ENCODE results near the gene ATP5PO.
"Not testable (repeated sequence)": the region's sequence is repeated elsewhere in the genome, so short reads cannot be mapped to it uniquely, and the experiment has no call there.

The ATP5PO gene

DNA sequence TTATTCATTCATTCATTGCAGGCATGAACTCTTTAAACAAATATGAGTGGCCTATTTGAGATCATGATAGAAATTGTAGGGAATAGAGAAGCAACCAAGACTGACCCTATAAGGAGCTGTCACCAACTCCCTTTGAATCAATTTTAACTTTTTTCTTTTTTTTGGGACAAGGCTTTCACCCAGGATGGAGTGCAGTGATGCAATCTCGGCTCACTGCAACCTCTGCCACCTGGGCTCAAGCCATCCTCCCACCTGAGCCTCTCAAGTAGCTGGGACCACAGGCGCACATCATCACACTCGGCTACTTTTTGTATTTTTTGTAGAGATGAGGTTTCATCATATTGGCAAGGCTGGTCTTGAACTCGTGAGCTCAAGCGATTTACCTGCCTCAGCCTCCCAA lies 17.1 kb upstream of the ATP5PO start:
- H3K27me3 Mint-ChIP-seq (ENCODE audit: low read depth) = no peaks in the 10 kb centered on the region
- H3K4me3 Mint-ChIP-seq = peak overlapping the region; percentile 99
- peaks cover 44% of the 10 kb centered on the region for H3K4me1 Mint-ChIP-seq (ENCODE audit: low read depth)
- peaks cover 36% of the 10 kb centered on the region for H3K36me3 Mint-ChIP-seq (ENCODE audit: low read depth)
- H3K27ac Mint-ChIP-seq = peak overlapping the region; percentile 99
- DNase-seq (ENCODE audit: low spot score) = no peak
- no peaks in the 10 kb centered on the region for H3K9me3 Mint-ChIP-seq

DNA sequence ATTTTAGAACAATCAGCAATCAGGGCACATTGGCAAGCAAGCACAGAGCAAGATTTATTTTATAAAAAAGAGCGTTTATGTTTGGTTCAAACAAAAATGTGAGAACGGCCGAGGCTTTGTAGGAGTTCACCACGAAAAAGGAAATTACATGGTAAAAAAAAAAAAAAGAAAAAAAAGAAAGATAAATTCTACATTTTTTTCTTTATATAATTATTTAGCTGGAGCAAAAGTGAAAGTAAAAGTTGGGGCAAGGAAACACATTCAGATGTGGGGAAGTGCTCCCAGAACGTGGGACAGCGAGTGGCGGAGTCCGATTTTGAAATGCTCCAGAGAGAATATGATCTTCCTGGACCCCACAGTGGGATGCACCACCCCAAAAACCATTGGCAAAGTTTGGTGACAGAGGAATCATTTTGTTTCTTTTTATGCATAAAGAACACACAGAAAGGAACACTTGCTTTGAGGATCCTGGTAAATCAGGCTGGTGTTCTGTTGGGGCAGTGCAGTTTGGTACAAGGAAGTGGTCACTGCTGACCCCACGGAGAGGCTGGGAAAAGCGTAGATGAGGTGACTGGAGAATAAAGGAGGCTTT lies 16.3 kb upstream of the ATP5PO start:
- Mint-ChIP-seq H3K9me3 (no peaks in the 10 kb centered on the region), H3K4me1 (ENCODE audit: low read depth) (peaks cover 39% of the 10 kb centered on the region), H3K4me3 (peak overlapping the region; percentile 99), H3K36me3 (ENCODE audit: low read depth) (peaks cover 32% of the 10 kb centered on the region), H3K27me3 (ENCODE audit: low read depth) (no peaks in the 10 kb centered on the region), H3K27ac (peak overlapping the region; percentile 99)
- no peak for DNase-seq (ENCODE audit: low spot score)

DNA sequence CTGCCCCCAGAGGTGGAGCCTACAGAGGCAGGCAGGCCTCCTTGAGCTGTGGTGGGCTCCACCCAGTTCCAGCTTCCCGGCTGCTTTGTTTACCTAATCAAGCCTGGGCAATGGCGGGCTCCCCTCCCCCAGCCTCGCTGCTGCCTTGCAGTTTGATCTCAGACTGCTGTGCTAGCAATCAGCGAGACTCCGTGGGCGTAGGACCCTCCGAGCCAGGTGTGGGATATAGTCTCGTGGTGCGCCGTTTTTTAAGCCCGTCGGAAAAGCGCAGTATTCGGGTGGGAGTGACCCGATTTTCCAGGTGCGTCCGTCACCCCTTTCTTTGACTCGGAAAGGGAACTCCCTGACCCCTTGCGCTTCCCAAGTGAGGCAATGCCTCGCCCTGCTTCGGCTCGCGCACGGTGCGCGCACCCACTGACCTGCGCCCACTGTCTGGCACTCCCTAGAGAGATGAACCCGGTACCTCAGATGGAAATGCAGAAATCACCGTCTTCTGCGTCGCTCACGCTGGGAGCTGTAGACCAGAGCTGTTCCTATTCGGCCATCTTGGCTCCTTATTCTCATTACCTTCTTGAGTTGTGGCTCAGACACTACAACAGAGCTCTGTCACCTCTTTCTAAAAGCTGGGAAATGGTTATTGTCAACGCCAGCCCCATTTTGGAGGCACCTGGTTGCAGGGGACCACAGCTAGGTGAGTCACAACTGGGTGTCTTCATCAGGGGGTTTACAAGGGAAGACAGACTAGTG lies 15.6 kb upstream of the ATP5PO start:
- peaks cover 32% of the 10 kb centered on the region for H3K4me1 Mint-ChIP-seq (ENCODE audit: low read depth)

DNA sequence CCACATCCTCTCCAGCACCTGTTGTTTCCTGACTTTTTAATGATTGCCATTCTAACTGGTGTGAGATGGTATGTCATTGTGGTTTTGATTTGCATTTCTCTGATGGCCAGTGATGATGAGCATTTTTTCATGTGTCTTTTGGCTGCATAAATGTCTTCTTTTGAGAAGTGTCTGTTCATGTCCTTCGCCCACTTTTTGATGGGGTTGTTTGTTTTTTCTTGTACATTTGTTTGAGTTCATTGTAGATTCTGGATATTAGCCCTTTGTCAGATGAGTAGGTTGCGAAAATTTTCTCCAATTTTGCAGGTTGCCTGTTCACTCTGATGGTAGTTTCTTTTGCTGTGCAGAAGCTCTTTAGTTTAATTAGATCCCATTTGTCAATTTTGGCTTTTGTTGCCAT lies 10.6 kb upstream of the ATP5PO start:
- H3K36me3 Mint-ChIP-seq (ENCODE audit: low read depth); H3K4me1 Mint-ChIP-seq (ENCODE audit: low read depth); DNase-seq (ENCODE audit: low spot score); H3K27ac Mint-ChIP-seq; H3K9me3 Mint-ChIP-seq; H3K27me3 Mint-ChIP-seq (ENCODE audit: low read depth); H3K4me3 Mint-ChIP-seq: not testable (repeated sequence)

More for the DNA sequence above, 15.6 kb upstream of the ATP5PO start:
- H3K9me3 Mint-ChIP-seq; H3K27me3 Mint-ChIP-seq (ENCODE audit: low read depth): not testable (repeated sequence)
- Mint-ChIP-seq H3K4me3 (peak overlapping the region; percentile 99), H3K36me3 (ENCODE audit: low read depth) (peaks cover 26% of the 10 kb centered on the region), H3K27ac (peak overlapping the region; percentile 99)
- DNase-seq (ENCODE audit: low spot score) = peak; percentile 49

DNA sequence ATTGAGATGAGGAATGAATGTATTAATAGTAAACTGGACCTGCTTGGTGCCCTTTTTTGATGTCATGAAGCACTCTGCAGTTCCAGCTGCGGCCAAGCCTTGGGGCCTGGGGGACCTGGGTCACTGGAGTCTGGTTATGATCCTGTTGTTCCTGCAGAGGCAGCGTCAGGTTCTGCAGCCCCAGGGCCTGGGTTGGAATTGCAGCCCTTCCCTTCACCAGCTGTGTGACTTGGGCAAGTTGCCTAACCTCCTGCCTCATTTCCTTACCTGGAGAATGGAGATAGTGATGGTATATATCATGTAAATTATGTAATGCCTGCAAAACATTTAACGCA lies 9.1 kb upstream of the ATP5PO start:
- Mint-ChIP-seq H3K27me3 (ENCODE audit: low read depth) (no peaks in the 10 kb centered on the region), H3K9me3 (no peaks in the 10 kb centered on the region), H3K4me1 (ENCODE audit: low read depth) (peaks cover 11% of the 10 kb centered on the region), H3K36me3 (ENCODE audit: low read depth) (no peaks in the 10 kb centered on the region), H3K27ac (no peak overlapping the region), H3K4me3 (no peak overlapping the region)
- no peak for DNase-seq (ENCODE audit: low spot score)

DNA sequence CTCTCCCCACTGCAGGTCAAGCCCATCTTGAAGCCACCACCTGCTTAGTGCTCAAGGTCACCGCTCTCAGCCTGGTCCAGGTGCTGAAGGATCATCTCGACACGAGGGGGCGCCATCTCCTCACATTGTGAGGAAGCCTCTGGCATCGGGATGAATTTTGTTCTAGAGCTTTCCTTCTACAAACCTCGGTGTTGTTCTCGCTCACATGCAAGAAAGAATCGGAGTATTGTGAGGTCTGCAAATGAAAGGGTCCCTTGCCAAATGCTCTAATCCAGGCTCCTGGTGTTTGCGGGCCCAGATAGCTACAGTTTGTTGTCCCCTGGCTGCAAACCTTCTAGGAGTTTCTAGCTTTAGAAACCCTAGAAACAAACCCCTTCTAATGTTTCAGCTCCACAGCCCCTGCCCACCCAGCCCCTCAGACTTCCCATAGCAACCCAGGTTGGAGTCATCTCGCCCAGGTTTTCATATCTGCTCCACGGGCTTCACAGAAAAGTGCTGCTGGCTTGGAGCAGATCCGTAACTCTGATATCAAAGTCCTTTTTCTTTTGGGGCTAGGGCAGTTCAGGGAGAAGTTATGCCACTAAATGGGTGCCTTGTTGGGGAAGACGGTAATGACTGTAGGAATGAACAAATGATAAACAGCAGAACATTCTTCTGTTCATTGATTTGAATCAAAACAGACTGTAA lies 8.6 kb upstream of the ATP5PO start:
- Mint-ChIP-seq H3K27ac (peak overlapping the region; percentile 57), H3K4me3 (no peak overlapping the region), H3K9me3 (no peaks in the 10 kb centered on the region), H3K36me3 (ENCODE audit: low read depth) (no peaks in the 10 kb centered on the region), H3K27me3 (ENCODE audit: low read depth) (no peaks in the 10 kb centered on the region), H3K4me1 (ENCODE audit: low read depth) (peaks cover 11% of the 10 kb centered on the region)
- DNase-seq (ENCODE audit: low spot score) = peak; percentile 79

DNA sequence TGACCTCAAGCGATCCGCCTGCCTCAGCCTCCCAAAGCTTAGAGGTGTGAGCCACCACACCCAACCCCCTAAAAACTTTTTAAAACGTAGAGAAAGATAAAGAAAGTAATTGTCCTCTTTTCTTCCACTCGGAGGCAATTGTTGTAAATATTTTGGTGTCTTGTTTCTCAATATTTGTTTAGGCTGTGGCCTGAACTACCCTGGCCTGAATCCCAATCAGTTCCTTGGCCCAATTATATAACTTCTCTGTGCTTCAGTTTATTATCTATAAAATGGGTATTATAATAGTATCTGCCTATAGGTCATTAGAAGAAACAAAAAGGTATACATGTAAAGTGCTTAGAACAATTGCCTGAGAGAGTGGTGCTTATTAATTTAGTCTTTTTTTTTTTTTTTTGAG lies 1.8 kb upstream of the ATP5PO start:
- no peak overlapping the region for H3K27ac Mint-ChIP-seq
- peaks cover 18% of the 10 kb centered on the region for H3K36me3 Mint-ChIP-seq (ENCODE audit: low read depth)
- H3K9me3 Mint-ChIP-seq = no peaks in the 10 kb centered on the region
- H3K27me3 Mint-ChIP-seq (ENCODE audit: low read depth) = no peaks in the 10 kb centered on the region
- no peak overlapping the region for H3K4me3 Mint-ChIP-seq
- DNase-seq (ENCODE audit: low spot score) = no peak
- H3K4me1 Mint-ChIP-seq (ENCODE audit: low read depth) = peaks cover 26% of the 10 kb centered on the region

DNA sequence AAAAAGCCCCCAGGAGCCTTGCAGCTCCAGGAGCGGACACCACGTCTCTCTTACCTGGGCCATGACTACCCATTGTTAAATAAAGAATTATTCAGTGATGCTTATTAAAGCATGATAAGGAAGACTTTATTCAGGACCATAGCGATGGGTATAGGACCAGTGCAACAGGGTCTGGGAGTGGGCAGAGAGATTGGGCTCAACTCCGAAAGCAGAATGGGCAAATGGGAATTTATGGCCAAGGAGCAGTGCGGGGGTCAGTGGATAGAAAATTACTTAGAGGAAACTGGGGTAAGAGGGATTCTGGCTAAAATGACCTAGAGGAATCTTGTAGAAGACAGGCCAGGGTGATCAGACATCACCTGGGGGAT lies 580 bp upstream of the ATP5PO start:
- Mint-ChIP-seq H3K27ac (peak overlapping the region; percentile 97), H3K9me3 (no peaks in the 10 kb centered on the region), H3K4me1 (ENCODE audit: low read depth) (peaks cover 26% of the 10 kb centered on the region), H3K36me3 (ENCODE audit: low read depth) (peaks cover 20% of the 10 kb centered on the region), H3K27me3 (ENCODE audit: low read depth) (no peaks in the 10 kb centered on the region), H3K4me3 (peak overlapping the region; percentile 99)
- no peak for DNase-seq (ENCODE audit: low spot score)

DNA sequence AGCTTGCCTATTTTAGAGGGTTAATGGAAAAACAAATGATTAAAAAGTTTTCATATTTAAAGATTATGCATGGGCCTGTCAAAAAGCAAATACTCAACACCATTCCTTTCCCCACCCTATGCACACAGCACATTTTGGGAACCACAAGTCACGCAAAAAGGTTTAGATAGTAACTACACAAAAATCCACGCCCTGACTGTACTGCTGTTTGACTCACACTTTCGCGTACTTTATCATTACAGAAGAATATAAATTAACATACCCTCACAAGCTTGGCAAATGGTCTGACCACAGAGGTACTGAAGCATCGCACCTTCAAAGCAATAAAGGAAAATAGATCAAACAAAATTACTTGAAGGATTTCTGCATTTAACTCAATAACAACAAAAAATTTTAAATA lies 1.4 kb downstream of the ATP5PO start:
- peak overlapping the region; percentile 29 for H3K27ac Mint-ChIP-seq
- peak overlapping the region; percentile 99 for H3K4me3 Mint-ChIP-seq
- H3K36me3 Mint-ChIP-seq (ENCODE audit: low read depth) = peaks cover 37% of the 10 kb centered on the region
- peaks cover 23% of the 10 kb centered on the region for H3K4me1 Mint-ChIP-seq (ENCODE audit: low read depth)
- no peaks in the 10 kb centered on the region for H3K27me3 Mint-ChIP-seq (ENCODE audit: low read depth)
- no peak for DNase-seq (ENCODE audit: low spot score)
- no peaks in the 10 kb centered on the region for H3K9me3 Mint-ChIP-seq

DNA sequence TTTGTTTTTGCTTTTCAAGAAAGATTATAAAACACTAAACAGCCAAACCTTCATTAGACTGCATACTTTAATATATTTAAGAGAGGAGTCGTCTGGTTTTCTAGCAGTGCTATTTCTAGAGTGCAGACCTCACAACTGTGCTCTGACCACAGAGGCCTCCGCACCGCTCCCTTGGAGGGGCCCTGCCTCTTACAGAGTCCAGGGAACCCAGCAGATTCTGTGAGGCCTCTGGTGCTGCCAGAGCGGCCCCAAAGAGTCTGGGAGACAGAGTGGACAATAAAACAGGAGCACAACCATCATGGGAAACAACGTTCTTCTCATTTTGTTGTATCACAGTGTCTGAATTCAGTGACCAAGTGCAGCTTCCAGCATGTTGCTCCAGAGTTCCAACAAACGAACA lies 5.8 kb downstream of the ATP5PO start:
- Mint-ChIP-seq H3K27me3 (ENCODE audit: low read depth) (no peaks in the 10 kb centered on the region), H3K27ac (no peak overlapping the region), H3K4me1 (ENCODE audit: low read depth) (peaks cover 13% of the 10 kb centered on the region), H3K9me3 (no peaks in the 10 kb centered on the region), H3K4me3 (no peak overlapping the region), H3K36me3 (ENCODE audit: low read depth) (peaks cover 60% of the 10 kb centered on the region)
- no peak for DNase-seq (ENCODE audit: low spot score)

DNA sequence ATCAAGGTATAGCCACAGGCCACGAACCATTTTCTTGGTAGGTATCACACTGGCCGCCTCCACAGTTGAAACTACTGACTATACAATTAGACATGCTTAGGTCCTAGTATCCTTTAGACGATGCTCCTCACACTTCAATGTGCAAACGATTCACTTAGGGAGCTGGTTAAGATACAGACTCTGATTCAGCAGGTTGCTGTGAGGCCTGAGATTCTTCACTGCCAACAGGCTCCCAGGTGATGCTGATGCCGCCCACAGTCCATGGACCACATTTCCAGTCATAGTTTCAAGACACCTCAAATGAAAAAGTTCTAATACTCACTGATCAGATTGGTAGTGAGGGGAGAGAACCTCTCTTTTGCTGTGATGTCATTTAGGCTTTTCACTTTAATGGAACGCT lies 6.8 kb downstream of the ATP5PO start:
- no peak for DNase-seq (ENCODE audit: low spot score)
- Mint-ChIP-seq H3K4me3 (no peak overlapping the region), H3K9me3 (no peaks in the 10 kb centered on the region), H3K36me3 (ENCODE audit: low read depth) (peaks cover 65% of the 10 kb centered on the region), H3K27ac (no peak overlapping the region), H3K27me3 (ENCODE audit: low read depth) (no peaks in the 10 kb centered on the region), H3K4me1 (ENCODE audit: low read depth) (peaks cover 6% of the 10 kb centered on the region)

DNA sequence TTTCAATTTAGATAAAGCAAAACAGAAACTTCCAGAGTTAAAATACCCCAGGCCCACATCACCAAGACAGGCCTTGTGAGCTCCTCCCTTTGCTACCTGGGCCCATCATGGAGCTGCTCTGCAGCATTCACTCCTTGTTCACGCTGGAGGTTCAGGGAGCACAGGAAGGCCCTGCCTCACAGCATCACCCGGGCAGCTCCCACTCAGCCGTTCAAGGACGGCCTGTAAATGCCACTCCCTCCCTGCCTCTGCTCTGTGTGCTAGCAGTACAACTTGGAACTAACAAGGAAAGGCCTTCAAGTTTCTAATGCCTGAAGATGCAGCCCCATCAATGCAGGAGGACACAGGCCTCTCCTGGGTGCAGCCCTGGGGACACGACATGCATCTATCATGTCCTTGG lies 11.6 kb downstream of the ATP5PO start:
- Mint-ChIP-seq H3K4me3 (no peak overlapping the region), H3K4me1 (ENCODE audit: low read depth) (peaks cover 16% of the 10 kb centered on the region), H3K9me3 (no peaks in the 10 kb centered on the region), H3K27ac (no peak overlapping the region), H3K27me3 (ENCODE audit: low read depth) (no peaks in the 10 kb centered on the region), H3K36me3 (ENCODE audit: low read depth) (peaks cover 61% of the 10 kb centered on the region)
- DNase-seq (ENCODE audit: low spot score) = no peak

DNA sequence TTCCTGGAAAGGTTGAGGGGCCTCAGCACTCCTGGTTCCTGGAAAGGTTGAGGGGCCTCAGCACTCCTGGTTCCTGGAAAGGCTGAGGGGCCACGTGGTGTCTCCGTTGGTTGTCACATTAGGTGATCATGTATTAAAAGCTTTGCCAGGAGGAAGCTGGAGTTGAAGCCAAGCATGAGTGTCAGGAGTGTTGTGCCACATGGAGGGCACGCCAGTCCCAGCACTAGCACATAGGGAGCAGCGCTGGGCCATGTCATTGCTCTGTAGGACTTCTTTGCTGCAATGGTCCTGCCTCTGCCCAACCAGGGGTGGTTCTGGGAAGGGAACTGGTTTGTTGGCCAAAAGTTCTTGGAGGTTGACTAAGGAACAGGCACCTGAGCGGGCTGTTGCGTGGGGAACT lies 13.3 kb downstream of the ATP5PO start:
- no peak for DNase-seq (ENCODE audit: low spot score)
- Mint-ChIP-seq H3K36me3 (ENCODE audit: low read depth) (peaks cover 52% of the 10 kb centered on the region), H3K9me3 (no peaks in the 10 kb centered on the region), H3K27me3 (ENCODE audit: low read depth) (no peaks in the 10 kb centered on the region), H3K4me3 (no peak overlapping the region), H3K27ac (peak overlapping the region; percentile 18), H3K4me1 (ENCODE audit: low read depth) (peaks cover 16% of the 10 kb centered on the region)

DNA sequence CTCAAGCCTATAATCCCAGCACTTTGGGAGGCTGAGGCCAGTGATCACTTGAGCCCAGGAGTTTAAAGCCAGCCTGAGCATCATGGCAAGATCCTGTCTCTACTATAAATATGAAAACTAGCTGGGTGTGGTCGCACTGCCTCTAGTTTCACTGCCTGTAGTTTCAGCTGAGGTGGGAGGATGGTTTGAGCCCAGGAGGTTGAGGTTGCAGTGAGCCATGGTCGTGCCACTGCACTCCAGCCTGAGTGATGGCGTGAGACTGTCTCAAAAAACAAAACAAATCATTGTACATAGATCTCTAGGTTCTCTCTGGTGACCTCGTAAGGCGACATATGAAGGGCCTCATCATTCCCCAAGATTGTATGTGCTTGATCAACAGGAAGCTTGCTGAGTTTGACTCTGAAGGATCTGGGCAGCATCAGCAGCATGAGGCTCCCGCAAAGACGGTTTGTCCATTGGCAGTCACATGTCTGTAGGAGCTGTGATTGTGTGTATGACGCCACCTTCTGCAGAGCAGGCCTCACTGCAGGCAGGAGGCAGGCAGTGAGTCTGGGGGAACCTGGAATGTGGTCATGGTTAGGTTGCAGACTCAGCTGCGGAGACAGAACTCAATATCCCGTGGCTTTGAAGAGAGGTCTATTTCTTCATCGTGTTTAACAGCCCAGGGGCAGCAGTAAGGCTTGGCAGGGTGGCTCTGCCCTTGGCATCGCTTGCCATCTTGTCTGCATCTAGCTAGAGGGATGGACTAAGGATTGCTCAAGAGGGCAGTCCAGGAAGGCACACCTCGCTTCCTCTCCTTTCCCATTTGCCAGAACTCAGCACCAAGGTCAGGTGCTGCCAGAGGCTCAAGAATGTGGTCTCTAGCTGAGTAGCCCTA lies 14.0 kb downstream of the ATP5PO start:
- H3K27ac Mint-ChIP-seq = peak overlapping the region; percentile 74
- H3K4me3 Mint-ChIP-seq = no peak overlapping the region
- H3K9me3 Mint-ChIP-seq = no peaks in the 10 kb centered on the region
- peaks cover 4% of the 10 kb centered on the region for H3K27me3 Mint-ChIP-seq (ENCODE audit: low read depth)
- peaks cover 16% of the 10 kb centered on the region for H3K4me1 Mint-ChIP-seq (ENCODE audit: low read depth)
- DNase-seq (ENCODE audit: low spot score) = no peak
- H3K36me3 Mint-ChIP-seq (ENCODE audit: low read depth) = peaks cover 46% of the 10 kb centered on the region

Measured in T-helper 2 cell treated with Interferon-gamma antibody and Interleukin-4, amounts not matched to agents 5 μg/mL and 100 μg/mL, for 36 hours (primary cell).